Measurements from ENCODE around the gene GOLGA3. TPM values are rescaled to one million over a fixed set of nuclear protein-coding genes. Genes with fewer than 3 reads are reported as not detected.
A peak's percentile ranks its signal among the peaks of the same experiment; 100 is the strongest.

The GOLGA3 gene
- total and polyA plus RNA-seq, 2 donors (not counting 1 experiment from before 2014, with no cell fraction given): 32.7 to 66.0 TPM

- ChIA-PET POLR2A (interaction anchor here (0.9 kb wide), 2 partner anchors 17 to 53 kb away, joined by 3 read pairs; no protein-coding TSS in a partner anchor), CTCF (interaction anchor here (1.2 kb wide), 1 partner anchor 138 kb away, joined by 3 read pairs; no protein-coding TSS in a partner anchor)
- no peaks in the 10 kb centered on the region for H3K27me3 ChIP-seq (replicated peaks in 1 of 4; ENCODE audit: control extremely low read depth in 1 of 4, control insufficient read depth in 3 of 4, insufficient read depth in 4 of 4, low read length in 3 of 4)
- WGBS (ENCODE audit: insufficient coverage): 60% methylated on average over 20 of the region's 27 CpGs
- no peak overlapping the region for H3K27ac ChIP-seq (ENCODE audit: low read length in 2 of 2)
- peaks cover 65% of the 10 kb centered on the region for H3K4me1 Mint-ChIP-seq
- no peaks in the 10 kb centered on the region for H3K9me3 Mint-ChIP-seq (ENCODE audit: insufficient read depth)
- no peak overlapping the region for H2AFZ ChIP-seq (ENCODE audit: insufficient read depth, low read depth, low read length, poor library complexity, severe bottlenecking)
- H3K27ac Mint-ChIP-seq: peak overlapping the region; percentile 65
- ATAC-seq (ENCODE audit: low read depth): no peak
- intact Hi-C loops (cut with micrococcal nuclease): no loop called here
- no peaks in the 10 kb centered on the region for H3K36me3 ChIP-seq (replicated peaks in 1 of 2; ENCODE audit: control extremely low read depth in 1 of 2, control insufficient read depth in 1 of 2, extremely low read depth in 1 of 2, insufficient read depth in 2 of 2, low read length in 1 of 2)
- no peaks in the 10 kb centered on the region for H3K27me3 Mint-ChIP-seq
- peaks cover 0 to 8% (median 0%) of the 10 kb centered on the region in 3 donors for H3K9me3 ChIP-seq (ENCODE audit: control extremely low read depth in 1 of 3, control insufficient read depth in 2 of 3, insufficient read depth in 1 of 3, low read length in 2 of 3)
- peaks cover 20% of the 10 kb centered on the region for H3K79me2 ChIP-seq (ENCODE audit: control insufficient read depth, insufficient read depth, low read length)
- H3K4me1 ChIP-seq (ENCODE audit: control insufficient read depth in 2 of 2, insufficient read depth in 2 of 2, low read length in 2 of 2): peaks cover 53 to 69% of the 10 kb centered on the region in 2 donors
- TF ChIP-seq, protein P1, sequence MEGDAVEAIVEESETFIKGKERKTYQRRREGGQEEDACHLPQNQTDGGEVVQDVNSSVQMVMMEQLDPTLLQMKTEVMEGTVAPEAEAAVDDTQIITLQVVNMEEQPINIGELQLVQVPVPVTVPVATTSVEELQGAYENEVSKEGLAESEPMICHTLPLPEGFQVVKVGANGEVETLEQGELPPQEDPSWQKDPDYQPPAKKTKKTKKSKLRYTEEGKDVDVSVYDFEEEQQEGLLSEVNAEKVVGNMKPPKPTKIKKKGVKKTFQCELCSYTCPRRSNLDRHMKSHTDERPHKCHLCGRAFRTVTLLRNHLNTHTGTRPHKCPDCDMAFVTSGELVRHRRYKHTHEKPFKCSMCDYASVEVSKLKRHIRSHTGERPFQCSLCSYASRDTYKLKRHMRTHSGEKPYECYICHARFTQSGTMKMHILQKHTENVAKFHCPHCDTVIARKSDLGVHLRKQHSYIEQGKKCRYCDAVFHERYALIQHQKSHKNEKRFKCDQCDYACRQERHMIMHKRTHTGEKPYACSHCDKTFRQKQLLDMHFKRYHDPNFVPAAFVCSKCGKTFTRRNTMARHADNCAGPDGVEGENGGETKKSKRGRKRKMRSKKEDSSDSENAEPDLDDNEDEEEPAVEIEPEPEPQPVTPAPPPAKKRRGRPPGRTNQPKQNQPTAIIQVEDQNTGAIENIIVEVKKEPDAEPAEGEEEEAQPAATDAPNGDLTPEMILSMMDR (IDR thresholded peaks at IDR 0.05): no peak
- no peak for TF ChIP-seq EZH2 (IDR thresholded peaks at IDR 0.05; ENCODE audit: borderline replicate concordance, insufficient read depth, low read depth, low read length, poor library complexity, severe bottlenecking)
- H4K20me1 ChIP-seq (ENCODE audit: control insufficient read depth, insufficient read depth, low read length, poor library complexity, severe bottlenecking): no peaks in the 10 kb centered on the region
- no peak overlapping the region for H3K4me3 ChIP-seq (ENCODE audit: control extremely low read depth in 1 of 5, extremely low read depth in 1 of 5, insufficient read depth in 1 of 5, low read depth in 2 of 5, low read length in 4 of 5)
- H3K4me2 ChIP-seq (replicated peaks; ENCODE audit: low read depth, low read length, poor library complexity, severe bottlenecking): peak overlapping the region; percentile 11
- H3K9ac ChIP-seq (ENCODE audit: low read length): no peak overlapping the region
- DNase-seq: no peak
- peak overlapping the region; percentile 23 for H3K4me3 Mint-ChIP-seq
Measured at GRCh38 chr12:132766380-132767085, 62.1 kb downstream of the GOLGA3 start.

GRCh38 chr12:132765361-132765760 is 63.3 kb downstream of the GOLGA3 start:
- peak overlapping the region; percentile 75 for H3K27ac Mint-ChIP-seq
- no peaks in the 10 kb centered on the region for H3K9me3 Mint-ChIP-seq (ENCODE audit: insufficient read depth)
- H3K27me3 Mint-ChIP-seq: no peaks in the 10 kb centered on the region
- Histone ChIP-seq H3K4me3 (ENCODE audit: control extremely low read depth in 1 of 5, extremely low read depth in 1 of 5, insufficient read depth in 1 of 5, low read depth in 2 of 5, low read length in 4 of 5) (no peak overlapping the region), H4K20me1 (ENCODE audit: control insufficient read depth, insufficient read depth, low read length, poor library complexity, severe bottlenecking) (peaks cover 9% of the 10 kb centered on the region), H3K4me2 (replicated peaks; ENCODE audit: low read depth, low read length, poor library complexity, severe bottlenecking) (peak overlapping the region; percentile 29), H3K27ac (ENCODE audit: low read length in 2 of 2) (no peak overlapping the region), H2AFZ (ENCODE audit: insufficient read depth, low read depth, low read length, poor library complexity, severe bottlenecking) (no peak overlapping the region), H3K27me3 (replicated peaks in 1 of 4; ENCODE audit: control extremely low read depth in 1 of 4, control insufficient read depth in 3 of 4, insufficient read depth in 4 of 4, low read length in 3 of 4) (no peaks in the 10 kb centered on the region), H3K79me2 (ENCODE audit: control insufficient read depth, insufficient read depth, low read length) (peaks cover 31% of the 10 kb centered on the region), H3K4me1 (ENCODE audit: control insufficient read depth in 2 of 2, insufficient read depth in 2 of 2, low read length in 2 of 2) (peaks cover 48 to 66% of the 10 kb centered on the region in 2 donors), H3K9me3 (ENCODE audit: control extremely low read depth in 1 of 3, control insufficient read depth in 2 of 3, insufficient read depth in 1 of 3, low read length in 2 of 3) (peaks cover 0 to 8% (median 0%) of the 10 kb centered on the region in 3 donors), H3K9ac (ENCODE audit: low read length) (no peak overlapping the region), H3K36me3 (replicated peaks in 1 of 2; ENCODE audit: control extremely low read depth in 1 of 2, control insufficient read depth in 1 of 2, extremely low read depth in 1 of 2, insufficient read depth in 2 of 2, low read length in 1 of 2) (no peaks in the 10 kb centered on the region)
- TF ChIP-seq EZH2 (IDR thresholded peaks at IDR 0.05; ENCODE audit: borderline replicate concordance, insufficient read depth, low read depth, low read length, poor library complexity, severe bottlenecking): no peak
- TF ChIP-seq, protein P1 (IDR thresholded peaks at IDR 0.05): no peak
- ChIA-PET CTCF (no interaction called here), POLR2A (interaction anchor here (0.9 kb wide), 1 partner anchor 54 kb away, joined by 3 read pairs; no protein-coding TSS in a partner anchor)
- DNase-seq: no peak
- intact Hi-C loops (cut with micrococcal nuclease): no loop called here
- no peak for ATAC-seq (ENCODE audit: low read depth)
- H3K4me3 Mint-ChIP-seq: peak overlapping the region; percentile 23
- H3K4me1 Mint-ChIP-seq: peaks cover 66% of the 10 kb centered on the region
- 10% methylated on average over 10 of the region's 11 CpGs for WGBS (ENCODE audit: insufficient coverage)

Data from B cell (primary cell).